GM23338 (cell line): ENCODE results near the gene ZNF326. TPM values are rescaled to one million over a fixed set of nuclear protein-coding genes. Genes with fewer than 3 reads are reported as not detected.

Source experiments
- ATAC-seq: fragments of 200-7000 bp; cut with Tn5 transposase; 3 replicates; pipeline ENCODE4 v1.9.1; 2020
- DNase-seq: peaks from one replicate; pipeline ENCODE4 v3.0.0-alpha.2; 2015; ENCODE audit warnings: low spot score
- H2AFZ ChIP-seq: fragments of 200-600 bp; sonication (generic); 2 replicates; pipeline ENCODE4 v1.8.0; 2016; ENCODE audit warnings: antibody characterized with exemption, mild to moderate bottlenecking, moderate library complexity
- H3F3A ChIP-seq: fragments of 200-600 bp; sonication (generic); replicated peaks from 2 replicates; pipeline ENCODE4 v1.8.0; 2017; ENCODE audit warnings: antibody characterized with exemption, mixed run types, low read depth
- H3K27ac ChIP-seq: fragments of 200-600 bp; sonication (generic); 2 replicates; pipeline ENCODE4 v1.6.1; 2016; ENCODE audit warnings: low read depth
- H3K27me3 ChIP-seq: fragments of 200-600 bp; sonication (generic); 2 replicates; pipeline ENCODE4 v1.8.0; 2016; ENCODE audit warnings: mild to moderate bottlenecking, mixed run types, moderate library complexity; ENCODE audit not compliant: insufficient read depth
- H3K36me3 ChIP-seq: fragments of 200-600 bp; sonication (generic); 2 replicates; pipeline ENCODE4 v1.8.0; 2016; ENCODE audit warnings: mild to moderate bottlenecking; ENCODE audit not compliant: insufficient read depth
- H3K4me1 ChIP-seq: fragments of 200-600 bp; sonication (generic); 2 replicates; pipeline ENCODE4 v1.8.0; 2016; ENCODE audit warnings: mild to moderate bottlenecking, moderate library complexity; ENCODE audit not compliant: insufficient read depth
- H3K4me2 ChIP-seq: fragments of 200-600 bp; sonication (generic); 2 replicates; pipeline ENCODE4 v1.7.1; 2017; ENCODE audit warnings: mixed run types
- H3K4me3 ChIP-seq: fragments of 200-600 bp; sonication (generic); 2 replicates; pipeline ENCODE4 v1.6.1; 2016; ENCODE audit warnings: mixed run types
- H3K79me2 ChIP-seq: fragments of 200-600 bp; sonication (generic); replicated peaks from 2 replicates; pipeline ENCODE4 v1.8.0; 2017; ENCODE audit warnings: mild to moderate bottlenecking; ENCODE audit not compliant: insufficient read depth
- H3K9me2 ChIP-seq: fragments of 200-600 bp; sonication (generic); 2 replicates; pipeline ENCODE4 v1.8.0; 2017; ENCODE audit not compliant: insufficient read depth
- H4K20me1 ChIP-seq: fragments of 200-600 bp; sonication (generic); replicated peaks from 2 replicates; pipeline ENCODE4 v1.8.0; 2017; ENCODE audit warnings: mild to moderate bottlenecking; ENCODE audit not compliant: insufficient read depth
- H3K27ac Mint-ChIP-seq: 2 replicates; pipeline ENCODE4 v1.8.0; 2020; ENCODE audit warnings: inconsistent platforms, mild to moderate bottlenecking, moderate library complexity, mixed read lengths
- H3K27me3 Mint-ChIP-seq: 3 replicates; pipeline ENCODE4 v1.8.0; 2022; ENCODE audit warnings: low read depth, mild to moderate bottlenecking, moderate library complexity, mixed read lengths, inconsistent platforms; ENCODE audit not compliant: insufficient read depth, poor library complexity
- H3K36me3 Mint-ChIP-seq: 3 replicates; pipeline ENCODE4 v1.8.0; 2021; ENCODE audit warnings: low read depth, mild to moderate bottlenecking, inconsistent platforms, moderate library complexity, mixed read lengths
- H3K4me1 Mint-ChIP-seq: 3 replicates; pipeline ENCODE4 v1.8.0; 2020; ENCODE audit warnings: mild to moderate bottlenecking, inconsistent platforms, mixed read lengths
- H3K4me3 Mint-ChIP-seq: 3 replicates; pipeline ENCODE4 v1.8.0; 2021; ENCODE audit warnings: moderate library complexity, mild to moderate bottlenecking, inconsistent platforms, mixed read lengths
- H3K9me3 Mint-ChIP-seq: 3 replicates; pipeline ENCODE4 v1.8.0; 2020; ENCODE audit warnings: moderate library complexity, mild to moderate bottlenecking, inconsistent platforms, mixed read lengths
- CREB1 ChIP-seq: fragments of 250-450 bp; sonication (Bioruptor Pico); IDR thresholded peaks from 2 replicates; pipeline ENCODE4 v1.5.0; 2020; ENCODE audit warnings: low read depth, mild to moderate bottlenecking, moderate library complexity
- EZH2 ChIP-seq: fragments of 200-600 bp; sonication (generic); IDR thresholded peaks from one replicate; pipeline ENCODE4 v1.8.0; 2017; ENCODE audit warnings: antibody characterized with exemption, mild to moderate bottlenecking, low read depth; ENCODE audit not compliant: unreplicated experiment
- EZH2phosphoT487 ChIP-seq: fragments of 200-600 bp; sonication (generic); IDR thresholded peaks from one replicate; pipeline ENCODE4 v1.8.1; 2018; ENCODE audit warnings: antibody characterized with exemption; ENCODE audit not compliant: unreplicated experiment
- JUNB ChIP-seq: IDR thresholded peaks from one replicate; pipeline ENCODE4 v1.6.1; 2016; ENCODE audit warnings: antibody characterized with exemption; ENCODE audit not compliant: unreplicated experiment
- POLR2AphosphoS5 ChIP-seq: IDR thresholded peaks from 2 replicates; pipeline ENCODE4 v1.6.1; 2016; ENCODE audit warnings: antibody characterized with exemption, low read depth
- STAT1 ChIP-seq: IDR thresholded peaks from one replicate; pipeline ENCODE4 v1.6.1; 2016; ENCODE audit warnings: antibody characterized with exemption; ENCODE audit not compliant: unreplicated experiment
- ZNF331 ChIP-seq: fragments of 250-450 bp; sonication (Bioruptor Pico); IDR thresholded peaks from 2 replicates; pipeline ENCODE4 v1.5.0; 2020; ENCODE audit warnings: low read depth, mild to moderate bottlenecking, moderate library complexity
- polyA plus RNA-seq: library from polyadenylated mRNA; unstranded; fragments of >200 nt; fragmentation: Nextera tagmentation; extraction: Ambion mirVana; gene quantifications from 2 replicates; pipeline ENCODE4 v1.2.1, GENCODE V29; 2016
- total RNA-seq: library from RNA; depleted of rRNA; stranded (reverse); fragments of >200 nt; shearing (Covaris generic); gene quantifications from 2 replicates; pipeline ENCODE4 v1.2.3, GENCODE V29; 2014
- TF ChIP-seq, protein P1 (sequence below): IDR thresholded peaks from one replicate; pipeline ENCODE4 v1.6.1; 2018; ENCODE audit warnings: antibody characterized with exemption; ENCODE audit not compliant: unreplicated experiment
- TF ChIP-seq, protein P2 (sequence below): fragments of 250-450 bp; sonication (Bioruptor Pico); IDR thresholded peaks from 2 replicates; pipeline ENCODE4 v1.5.0; 2020; ENCODE audit warnings: mild to moderate bottlenecking, moderate library complexity
- TF ChIP-seq, protein P3 (sequence below), 2 experiments: fragments of 200-600 bp in 1 of 2; sonication (generic) in 1 of 2; conservative IDR thresholded peaks; 2 replicates each; pipeline versions ENCODE4 v1.5.1 to v1.6.1; 2016 to 2017; ENCODE audit warnings: antibody characterized with exemption in 2 of 2, low read depth in 2 of 2, mild to moderate bottlenecking in 2 of 2, moderate library complexity in 1 of 2

Gene ZNF326
- total and polyA plus RNA-seq, 2 experiments from 2014 or later, result 28.6 to 35.1 TPM

GRCh38 chr1:89945852-89946476, 48.9 kb upstream of the ZNF326 start:
- no peaks in the 10 kb centered on the region for H3K9me2 ChIP-seq
- peaks cover 3% of the 10 kb centered on the region; the same call in 1 of the 2 replicates for H3K27me3 ChIP-seq
- no peak overlapping the region for H3K4me3 Mint-ChIP-seq
- H3K79me2 ChIP-seq, result no peaks in the 10 kb centered on the region
- H3K27me3 Mint-ChIP-seq, result peaks cover 6% of the 10 kb centered on the region
- H2AFZ ChIP-seq, result no peak overlapping the region
- peaks cover 35% of the 10 kb centered on the region for H3K4me1 ChIP-seq
- no peaks in the 10 kb centered on the region for H3K36me3 ChIP-seq
- H3K27ac Mint-ChIP-seq, result no peak overlapping the region
- H3K27ac ChIP-seq, result no peak overlapping the region
- no peaks in the 10 kb centered on the region for H3F3A ChIP-seq
- no peaks in the 10 kb centered on the region for H3K36me3 Mint-ChIP-seq
- no peak for TF ChIP-seq ZNF331 (CRISPR knock-in tag)
- TF ChIP-seq POLR2AphosphoS5, result no peak
- no peak for TF ChIP-seq CREB1
- no peaks in the 10 kb centered on the region for H4K20me1 ChIP-seq
- H3K4me1 Mint-ChIP-seq, result peaks cover 38% of the 10 kb centered on the region
- no peaks in the 10 kb centered on the region for H3K9me3 Mint-ChIP-seq
- no peak for ATAC-seq
- no peak overlapping the region for H3K4me3 ChIP-seq
- no peak for DNase-seq
- H3K4me2 ChIP-seq, result no peak overlapping the region

DNA sequence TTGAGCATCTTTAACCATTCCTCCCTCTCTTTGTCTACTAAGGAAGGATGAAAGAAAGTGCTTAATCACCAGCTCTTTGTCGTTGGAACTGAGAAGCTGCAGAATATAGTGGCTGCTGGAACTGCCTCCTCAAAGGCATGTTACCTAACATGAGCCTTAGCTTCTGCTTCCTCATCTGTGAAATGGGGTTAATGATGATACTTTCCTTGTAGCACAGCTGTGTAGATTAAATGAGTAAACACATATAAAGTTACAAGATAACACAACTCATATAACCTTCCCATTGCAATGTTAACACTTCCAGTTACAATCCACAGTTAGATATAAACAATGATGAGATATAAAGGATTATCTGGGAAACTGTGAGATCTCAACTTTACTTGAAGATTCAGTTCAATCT, 48.4 kb upstream of the ZNF326 start:
- Histone ChIP-seq H3F3A (no peaks in the 10 kb centered on the region), H3K9me2 (no peaks in the 10 kb centered on the region), H3K36me3 (no peaks in the 10 kb centered on the region), H4K20me1 (no peaks in the 10 kb centered on the region), H3K4me1 (peaks cover 39% of the 10 kb centered on the region), H3K27me3 (peaks cover 3% of the 10 kb centered on the region; the same call in 1 of the 2 replicates), H3K79me2 (no peaks in the 10 kb centered on the region), H2AFZ (no peak overlapping the region), H3K4me2 (no peak overlapping the region), H3K27ac (no peak overlapping the region), H3K4me3 (no peak overlapping the region)
- ATAC-seq (no peak), DNase-seq (no peak)
- Mint-ChIP-seq H3K27me3 (peaks cover 6% of the 10 kb centered on the region), H3K4me1 (peaks cover 39% of the 10 kb centered on the region), H3K27ac (no peak overlapping the region), H3K9me3 (no peaks in the 10 kb centered on the region), H3K4me3 (no peak overlapping the region), H3K36me3 (no peaks in the 10 kb centered on the region)
- TF ChIP-seq STAT1 (no peak), JUNB (no peak), CREB1 (no peak), ZNF331 (CRISPR knock-in tag) (no peak), EZH2 (no peak), EZH2phosphoT487 (no peak)
- TF ChIP-seq, protein P1, sequence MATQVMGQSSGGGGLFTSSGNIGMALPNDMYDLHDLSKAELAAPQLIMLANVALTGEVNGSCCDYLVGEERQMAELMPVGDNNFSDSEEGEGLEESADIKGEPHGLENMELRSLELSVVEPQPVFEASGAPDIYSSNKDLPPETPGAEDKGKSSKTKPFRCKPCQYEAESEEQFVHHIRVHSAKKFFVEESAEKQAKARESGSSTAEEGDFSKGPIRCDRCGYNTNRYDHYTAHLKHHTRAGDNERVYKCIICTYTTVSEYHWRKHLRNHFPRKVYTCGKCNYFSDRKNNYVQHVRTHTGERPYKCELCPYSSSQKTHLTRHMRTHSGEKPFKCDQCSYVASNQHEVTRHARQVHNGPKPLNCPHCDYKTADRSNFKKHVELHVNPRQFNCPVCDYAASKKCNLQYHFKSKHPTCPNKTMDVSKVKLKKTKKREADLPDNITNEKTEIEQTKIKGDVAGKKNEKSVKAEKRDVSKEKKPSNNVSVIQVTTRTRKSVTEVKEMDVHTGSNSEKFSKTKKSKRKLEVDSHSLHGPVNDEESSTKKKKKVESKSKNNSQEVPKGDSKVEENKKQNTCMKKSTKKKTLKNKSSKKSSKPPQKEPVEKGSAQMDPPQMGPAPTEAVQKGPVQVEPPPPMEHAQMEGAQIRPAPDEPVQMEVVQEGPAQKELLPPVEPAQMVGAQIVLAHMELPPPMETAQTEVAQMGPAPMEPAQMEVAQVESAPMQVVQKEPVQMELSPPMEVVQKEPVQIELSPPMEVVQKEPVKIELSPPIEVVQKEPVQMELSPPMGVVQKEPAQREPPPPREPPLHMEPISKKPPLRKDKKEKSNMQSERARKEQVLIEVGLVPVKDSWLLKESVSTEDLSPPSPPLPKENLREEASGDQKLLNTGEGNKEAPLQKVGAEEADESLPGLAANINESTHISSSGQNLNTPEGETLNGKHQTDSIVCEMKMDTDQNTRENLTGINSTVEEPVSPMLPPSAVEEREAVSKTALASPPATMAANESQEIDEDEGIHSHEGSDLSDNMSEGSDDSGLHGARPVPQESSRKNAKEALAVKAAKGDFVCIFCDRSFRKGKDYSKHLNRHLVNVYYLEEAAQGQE, result no peak
- TF ChIP-seq, protein P2, sequence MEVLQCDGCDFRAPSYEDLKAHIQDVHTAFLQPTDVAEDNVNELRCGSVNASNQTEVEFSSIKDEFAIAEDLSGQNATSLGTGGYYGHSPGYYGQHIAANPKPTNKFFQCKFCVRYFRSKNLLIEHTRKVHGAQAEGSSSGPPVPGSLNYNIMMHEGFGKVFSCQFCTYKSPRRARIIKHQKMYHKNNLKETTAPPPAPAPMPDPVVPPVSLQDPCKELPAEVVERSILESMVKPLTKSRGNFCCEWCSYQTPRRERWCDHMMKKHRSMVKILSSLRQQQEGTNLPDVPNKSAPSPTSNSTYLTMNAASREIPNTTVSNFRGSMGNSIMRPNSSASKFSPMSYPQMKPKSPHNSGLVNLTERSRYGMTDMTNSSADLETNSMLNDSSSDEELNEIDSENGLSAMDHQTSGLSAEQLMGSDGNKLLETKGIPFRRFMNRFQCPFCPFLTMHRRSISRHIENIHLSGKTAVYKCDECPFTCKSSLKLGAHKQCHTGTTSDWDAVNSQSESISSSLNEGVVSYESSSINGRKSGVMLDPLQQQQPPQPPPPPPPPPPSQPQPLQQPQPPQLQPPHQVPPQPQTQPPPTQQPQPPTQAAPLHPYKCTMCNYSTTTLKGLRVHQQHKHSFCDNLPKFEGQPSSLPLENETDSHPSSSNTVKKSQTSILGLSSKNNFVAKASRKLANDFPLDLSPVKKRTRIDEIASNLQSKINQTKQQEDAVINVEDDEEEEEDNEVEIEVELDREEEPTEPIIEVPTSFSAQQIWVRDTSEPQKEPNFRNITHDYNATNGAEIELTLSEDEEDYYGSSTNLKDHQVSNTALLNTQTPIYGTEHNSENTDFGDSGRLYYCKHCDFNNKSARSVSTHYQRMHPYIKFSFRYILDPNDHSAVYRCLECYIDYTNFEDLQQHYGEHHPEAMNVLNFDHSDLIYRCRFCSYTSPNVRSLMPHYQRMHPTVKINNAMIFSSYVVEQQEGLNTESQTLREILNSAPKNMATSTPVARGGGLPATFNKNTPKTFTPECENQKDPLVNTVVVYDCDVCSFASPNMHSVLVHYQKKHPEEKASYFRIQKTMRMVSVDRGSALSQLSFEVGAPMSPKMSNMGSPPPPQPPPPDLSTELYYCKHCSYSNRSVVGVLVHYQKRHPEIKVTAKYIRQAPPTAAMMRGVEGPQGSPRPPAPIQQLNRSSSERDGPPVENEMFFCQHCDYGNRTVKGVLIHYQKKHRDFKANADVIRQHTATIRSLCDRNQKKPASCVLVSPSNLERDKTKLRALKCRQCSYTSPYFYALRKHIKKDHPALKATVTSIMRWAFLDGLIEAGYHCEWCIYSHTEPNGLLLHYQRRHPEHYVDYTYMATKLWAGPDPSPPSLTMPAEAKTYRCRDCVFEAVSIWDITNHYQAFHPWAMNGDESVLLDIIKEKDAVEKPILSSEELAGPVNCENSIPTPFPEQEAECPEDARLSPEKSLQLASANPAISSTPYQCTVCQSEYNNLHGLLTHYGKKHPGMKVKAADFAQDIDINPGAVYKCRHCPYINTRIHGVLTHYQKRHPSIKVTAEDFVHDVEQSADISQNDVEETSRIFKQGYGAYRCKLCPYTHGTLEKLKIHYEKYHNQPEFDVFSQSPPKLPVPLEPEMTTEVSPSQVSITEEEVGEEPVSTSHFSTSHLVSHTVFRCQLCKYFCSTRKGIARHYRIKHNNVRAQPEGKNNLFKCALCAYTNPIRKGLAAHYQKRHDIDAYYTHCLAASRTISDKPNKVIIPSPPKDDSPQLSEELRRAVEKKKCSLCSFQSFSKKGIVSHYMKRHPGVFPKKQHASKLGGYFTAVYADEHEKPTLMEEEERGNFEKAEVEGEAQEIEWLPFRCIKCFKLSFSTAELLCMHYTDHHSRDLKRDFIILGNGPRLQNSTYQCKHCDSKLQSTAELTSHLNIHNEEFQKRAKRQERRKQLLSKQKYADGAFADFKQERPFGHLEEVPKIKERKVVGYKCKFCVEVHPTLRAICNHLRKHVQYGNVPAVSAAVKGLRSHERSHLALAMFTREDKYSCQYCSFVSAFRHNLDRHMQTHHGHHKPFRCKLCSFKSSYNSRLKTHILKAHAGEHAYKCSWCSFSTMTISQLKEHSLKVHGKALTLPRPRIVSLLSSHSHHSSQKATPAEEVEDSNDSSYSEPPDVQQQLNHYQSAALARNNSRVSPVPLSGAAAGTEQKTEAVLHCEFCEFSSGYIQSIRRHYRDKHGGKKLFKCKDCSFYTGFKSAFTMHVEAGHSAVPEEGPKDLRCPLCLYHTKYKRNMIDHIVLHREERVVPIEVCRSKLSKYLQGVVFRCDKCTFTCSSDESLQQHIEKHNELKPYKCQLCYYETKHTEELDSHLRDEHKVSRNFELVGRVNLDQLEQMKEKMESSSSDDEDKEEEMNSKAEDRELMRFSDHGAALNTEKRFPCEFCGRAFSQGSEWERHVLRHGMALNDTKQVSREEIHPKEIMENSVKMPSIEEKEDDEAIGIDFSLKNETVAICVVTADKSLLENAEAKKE (CRISPR knock-in tag), result no peak
- TF ChIP-seq, protein P3, sequence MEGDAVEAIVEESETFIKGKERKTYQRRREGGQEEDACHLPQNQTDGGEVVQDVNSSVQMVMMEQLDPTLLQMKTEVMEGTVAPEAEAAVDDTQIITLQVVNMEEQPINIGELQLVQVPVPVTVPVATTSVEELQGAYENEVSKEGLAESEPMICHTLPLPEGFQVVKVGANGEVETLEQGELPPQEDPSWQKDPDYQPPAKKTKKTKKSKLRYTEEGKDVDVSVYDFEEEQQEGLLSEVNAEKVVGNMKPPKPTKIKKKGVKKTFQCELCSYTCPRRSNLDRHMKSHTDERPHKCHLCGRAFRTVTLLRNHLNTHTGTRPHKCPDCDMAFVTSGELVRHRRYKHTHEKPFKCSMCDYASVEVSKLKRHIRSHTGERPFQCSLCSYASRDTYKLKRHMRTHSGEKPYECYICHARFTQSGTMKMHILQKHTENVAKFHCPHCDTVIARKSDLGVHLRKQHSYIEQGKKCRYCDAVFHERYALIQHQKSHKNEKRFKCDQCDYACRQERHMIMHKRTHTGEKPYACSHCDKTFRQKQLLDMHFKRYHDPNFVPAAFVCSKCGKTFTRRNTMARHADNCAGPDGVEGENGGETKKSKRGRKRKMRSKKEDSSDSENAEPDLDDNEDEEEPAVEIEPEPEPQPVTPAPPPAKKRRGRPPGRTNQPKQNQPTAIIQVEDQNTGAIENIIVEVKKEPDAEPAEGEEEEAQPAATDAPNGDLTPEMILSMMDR (conservative IDR thresholded peaks at IDR 0.05; ENCODE audit: low read depth in 2 of 2), result no peak
